GM18867 (cell line): ENCODE results near the gene HOXB5.

ENCODE experiments used
- ATAC-seq: cut with Tn5 transposase; IDR thresholded peaks from one replicate; pipeline ENCODE4 v1.9.1; 2021; ENCODE audit warnings: mild to moderate bottlenecking, moderate library complexity; ENCODE audit not compliant: unreplicated experiment

Gene HOXB5

DNA sequence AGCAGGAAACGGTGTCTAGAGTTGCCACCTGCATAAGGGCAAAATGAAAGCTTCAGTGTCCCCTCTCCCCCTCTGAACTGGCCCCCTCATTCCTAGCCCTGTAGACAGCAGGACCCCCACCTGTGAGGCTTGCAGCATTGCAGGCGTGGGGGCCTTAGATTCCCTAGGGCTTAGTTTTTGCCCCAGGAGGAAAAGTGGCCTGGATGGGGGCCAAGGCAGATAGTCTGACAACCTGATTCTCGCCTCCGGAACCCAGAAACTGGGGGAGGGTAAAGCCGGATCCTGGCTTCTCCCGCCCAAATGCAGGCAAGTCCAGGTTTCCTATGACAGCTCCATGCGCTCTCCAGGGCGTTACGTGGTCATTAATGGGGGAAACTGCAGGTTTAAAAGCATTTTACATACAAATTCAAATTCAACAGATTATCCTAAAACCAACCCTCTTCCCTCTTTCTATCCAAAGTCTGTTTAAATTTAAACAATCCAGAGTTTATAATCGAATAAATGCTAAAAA lies 11.9 kb upstream of the HOXB5 start:
- no peak for ATAC-seq

DNA sequence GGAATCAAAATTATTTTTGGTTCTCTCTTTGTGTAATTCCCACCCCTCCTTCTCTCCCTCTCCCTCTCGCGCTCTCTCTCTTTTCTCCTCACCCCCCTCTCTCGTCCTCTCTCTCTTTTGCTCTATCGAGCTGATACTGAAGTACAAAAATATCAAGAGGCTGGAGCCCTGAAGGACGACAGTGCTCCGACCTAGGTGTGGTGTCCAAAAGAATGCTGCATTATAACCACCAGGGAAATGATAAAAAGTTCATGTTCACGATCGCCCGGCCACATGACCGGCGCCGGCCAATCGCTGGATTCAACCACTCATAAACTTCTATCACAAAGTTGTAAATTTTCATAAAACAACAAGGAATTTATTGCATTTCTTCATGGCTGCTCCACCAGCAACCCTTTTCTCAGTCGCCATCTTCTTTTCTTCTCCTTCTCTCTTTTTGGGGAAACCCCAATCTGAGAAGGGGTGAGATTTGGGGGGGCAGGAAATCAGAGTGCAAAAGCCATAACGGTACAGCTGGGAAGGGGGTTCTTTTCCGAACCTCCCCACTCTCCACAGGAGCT lies 11.3 kb upstream of the HOXB5 start, which contains the start of gene HOXB6:
Gene HOXB6 (minus strand): TSS at position 217 of the 560 bp plus-strand sequence. CDS start 6,836 bp downstream, outside the sequence.
- no peak for ATAC-seq

DNA sequence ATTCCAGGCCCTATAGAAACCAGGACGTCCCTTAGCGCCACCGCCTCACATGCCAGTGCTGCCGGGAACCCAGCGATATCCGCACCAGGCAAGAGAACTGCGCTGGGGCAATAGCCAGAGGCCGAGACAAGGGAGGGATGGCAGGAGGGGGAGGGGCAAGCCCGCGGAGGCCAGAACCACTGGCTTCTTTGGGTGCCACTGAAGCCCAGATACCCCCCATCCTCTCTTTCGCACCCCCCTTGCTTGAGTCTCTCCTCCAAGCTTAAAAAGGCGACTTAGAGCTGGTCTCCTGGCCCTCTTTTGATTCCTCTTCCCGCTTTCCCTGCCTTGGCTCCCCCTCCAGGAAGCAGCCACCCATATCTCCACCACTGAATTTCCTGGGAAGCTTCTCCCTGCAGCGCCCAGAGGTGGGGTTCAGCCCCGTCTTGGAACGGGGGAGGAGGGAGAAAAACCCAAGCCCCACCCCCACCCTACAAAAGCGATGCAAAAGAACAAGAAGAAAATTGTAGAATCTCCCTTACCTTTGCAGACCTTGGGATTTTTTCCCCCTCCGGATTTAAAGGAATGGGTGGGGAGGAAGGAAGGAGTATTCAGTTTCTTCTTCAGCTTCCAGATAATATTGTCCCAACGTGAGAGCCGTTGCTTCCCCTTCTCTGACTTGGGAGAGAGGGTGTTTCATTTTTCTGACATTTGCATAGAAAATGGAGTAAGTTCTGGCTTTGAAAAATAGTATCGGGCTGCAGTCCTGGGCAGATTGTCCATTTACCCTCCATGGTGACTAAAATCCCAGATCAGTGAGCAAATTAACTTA lies 10.6 kb upstream of the HOXB5 start:
- no peak for ATAC-seq

DNA sequence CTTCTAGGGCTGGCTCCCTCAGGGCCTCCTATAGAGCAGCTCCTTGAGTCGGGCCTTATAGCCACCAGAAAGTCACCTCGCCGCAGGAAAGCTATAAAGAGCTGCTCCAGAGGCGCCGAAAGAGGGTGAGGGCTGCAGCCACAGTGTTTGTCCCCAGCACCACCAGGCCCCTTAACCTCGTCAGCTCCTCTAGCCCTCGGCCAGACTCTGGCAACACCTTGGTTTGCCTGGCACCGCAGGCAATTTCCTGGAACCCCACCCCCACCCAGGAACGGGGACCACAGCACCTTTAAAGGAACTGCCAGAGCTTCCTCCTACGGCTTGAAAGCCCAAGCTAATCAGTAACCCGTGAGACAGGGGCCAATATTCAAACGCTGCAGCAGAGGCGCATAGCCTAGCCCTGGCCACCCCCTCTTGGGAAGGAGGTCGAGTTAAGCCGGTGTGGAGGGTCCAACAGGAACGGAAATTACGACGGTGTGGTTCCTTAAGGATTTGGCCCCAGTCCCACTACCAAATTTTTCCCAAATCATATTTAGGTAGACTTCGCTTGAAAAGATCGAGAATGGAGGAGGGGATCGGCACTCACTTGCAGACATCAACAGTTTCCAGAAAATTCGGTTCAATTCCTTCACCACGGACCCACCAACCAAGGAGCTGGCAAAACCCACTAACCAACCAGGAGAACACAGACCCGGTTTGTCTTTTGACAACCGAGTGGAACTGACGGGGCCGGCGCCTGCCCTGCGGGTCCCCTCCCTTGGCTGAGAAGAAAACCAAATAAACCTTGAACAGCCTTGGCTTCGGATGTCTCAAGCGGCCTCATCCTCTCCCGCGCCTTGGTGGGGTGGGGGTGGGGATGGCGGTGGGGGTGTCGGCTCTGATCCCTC lies 8.2 kb upstream of the HOXB5 start:
- no peak for ATAC-seq

DNA sequence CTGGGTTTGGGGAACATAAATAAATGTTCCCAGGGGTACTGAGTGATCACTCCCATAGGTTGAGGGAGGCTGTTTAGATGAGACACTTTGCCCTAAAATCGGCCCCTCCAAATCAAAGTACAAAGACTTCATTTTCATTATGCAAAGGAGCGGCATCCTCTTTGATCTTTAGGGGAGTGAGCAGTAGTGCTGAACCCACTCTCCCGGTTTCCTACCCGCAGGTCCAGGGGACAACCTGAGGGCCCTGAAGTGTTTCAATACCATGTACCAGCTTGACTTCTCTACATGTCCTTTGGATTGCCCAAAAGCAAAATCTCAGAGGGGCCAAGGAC lies 7.6 kb upstream of the HOXB5 start:
- no peak for ATAC-seq

DNA sequence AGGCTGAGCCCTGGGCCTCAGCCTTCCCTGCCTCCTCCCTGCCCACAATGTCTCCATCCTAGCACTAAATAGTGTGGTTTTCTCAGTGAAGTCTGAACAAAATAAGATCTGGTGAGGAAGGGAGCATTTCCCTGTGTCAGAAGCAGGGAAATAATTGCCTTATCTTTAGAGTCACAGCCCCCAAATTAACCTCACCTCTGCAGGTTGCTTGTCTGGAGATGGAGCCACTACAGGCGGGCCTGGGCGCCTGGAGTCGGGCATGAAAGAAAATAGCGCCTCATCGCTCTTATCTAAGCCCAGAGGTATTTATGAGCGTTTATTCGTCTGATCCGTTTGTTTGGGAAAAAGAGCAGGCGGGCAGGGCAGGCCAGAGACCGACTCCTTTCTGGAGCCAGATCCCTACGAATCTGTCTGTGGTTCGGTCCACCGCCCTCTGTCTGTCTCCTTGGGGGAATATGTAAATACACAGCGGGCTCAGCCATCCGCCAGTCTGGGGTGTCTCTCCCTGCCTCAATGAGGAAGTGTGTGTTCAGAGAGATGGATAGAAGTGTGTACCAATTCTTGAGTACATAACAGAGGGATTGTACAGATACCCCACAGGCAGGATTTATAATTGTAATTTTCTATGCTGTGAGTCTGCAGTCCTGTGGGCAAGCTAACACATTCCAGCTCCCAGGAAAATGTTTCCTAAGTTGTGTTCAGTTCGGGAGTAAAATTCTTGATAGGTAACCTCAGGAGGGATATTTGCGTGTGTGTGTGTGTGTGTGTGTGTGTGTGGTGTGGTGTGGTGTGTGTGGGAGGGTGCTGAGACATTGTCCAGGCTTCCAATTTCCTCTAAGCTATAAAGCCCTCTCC lies 6.9 kb upstream of the HOXB5 start:
- ATAC-seq = no peak

DNA sequence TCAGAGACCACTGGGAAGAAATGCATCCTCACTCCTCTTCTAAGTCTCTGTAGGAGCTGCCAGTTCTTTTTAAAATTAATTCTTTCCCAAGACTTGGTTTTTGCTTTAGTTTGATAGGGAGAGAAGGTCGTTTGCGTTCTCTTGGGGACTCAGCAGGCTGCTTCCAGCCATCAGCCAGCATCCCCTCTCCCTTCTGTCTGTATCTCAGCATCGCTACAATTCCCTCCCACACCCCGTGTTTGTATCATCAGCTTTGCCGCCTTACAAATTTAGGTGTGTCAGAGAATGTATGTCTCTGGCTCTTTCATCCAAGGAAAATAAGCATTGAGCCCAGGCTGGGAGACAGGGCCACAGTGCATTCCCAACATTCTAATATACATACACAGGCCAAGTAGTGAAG lies 5.8 kb upstream of the HOXB5 start:
- no peak for ATAC-seq

DNA sequence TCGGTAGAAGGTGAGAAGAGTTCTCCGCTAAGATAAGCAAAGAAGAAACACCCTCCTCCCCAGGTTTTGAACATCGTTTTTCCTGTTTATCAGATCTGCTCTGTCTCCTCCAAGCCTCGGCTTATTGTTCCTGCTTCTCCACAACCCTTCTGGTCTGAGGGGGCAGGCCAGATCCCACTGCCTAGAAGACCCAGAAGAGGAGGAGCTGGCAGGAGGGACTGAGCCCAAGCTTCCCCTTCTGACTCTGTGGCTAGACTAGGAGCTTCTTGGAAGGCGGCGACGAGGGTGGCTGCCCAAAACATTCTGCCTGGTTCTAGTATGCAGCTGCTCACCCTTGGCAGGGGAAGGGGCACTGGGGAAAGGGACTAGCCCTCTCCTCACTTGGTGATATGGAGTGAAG lies 5.2 kb upstream of the HOXB5 start:
- no peak for ATAC-seq

DNA sequence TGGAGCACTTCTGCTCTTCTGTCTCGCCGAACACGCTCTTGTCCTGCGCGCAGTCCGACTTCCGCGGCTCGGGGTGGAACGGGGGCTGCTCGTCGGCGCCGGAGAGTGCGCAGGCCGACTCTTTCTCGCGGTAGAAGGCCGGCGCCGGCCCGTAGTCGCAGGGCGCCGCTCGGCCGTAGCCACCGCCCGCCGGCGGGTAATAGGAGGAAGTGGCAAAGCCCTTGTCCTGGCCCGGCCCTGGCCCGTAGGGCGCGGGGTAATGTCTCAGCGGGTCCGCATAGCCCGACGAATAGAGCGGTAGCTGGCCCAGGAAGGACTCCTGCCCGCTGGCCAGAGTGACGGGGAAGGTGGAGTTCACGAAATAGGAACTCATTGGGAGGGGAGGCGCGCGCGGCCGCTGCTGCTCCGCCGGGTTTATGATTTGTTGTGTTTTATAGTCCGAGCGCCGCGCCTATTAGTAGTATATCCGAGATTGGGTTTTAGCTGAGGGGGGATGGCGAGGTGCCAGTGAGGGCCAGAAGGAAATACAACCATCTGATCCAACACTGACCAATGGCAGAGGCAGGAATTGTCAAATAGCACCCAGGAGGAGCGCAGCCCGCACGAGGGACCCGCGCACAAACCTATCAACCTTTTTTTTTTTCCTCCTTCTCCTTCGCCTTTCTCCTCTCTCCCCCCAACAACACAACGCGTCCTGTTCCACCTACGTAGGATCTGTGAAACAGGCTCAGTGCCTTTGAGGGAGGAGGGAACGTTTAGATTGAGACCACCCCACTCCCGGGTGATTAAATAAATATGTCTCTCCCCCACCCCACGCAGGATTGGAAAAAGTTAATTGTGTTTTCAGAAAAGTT lies 4.4 kb upstream of the HOXB5 start:
- ATAC-seq = no peak

DNA sequence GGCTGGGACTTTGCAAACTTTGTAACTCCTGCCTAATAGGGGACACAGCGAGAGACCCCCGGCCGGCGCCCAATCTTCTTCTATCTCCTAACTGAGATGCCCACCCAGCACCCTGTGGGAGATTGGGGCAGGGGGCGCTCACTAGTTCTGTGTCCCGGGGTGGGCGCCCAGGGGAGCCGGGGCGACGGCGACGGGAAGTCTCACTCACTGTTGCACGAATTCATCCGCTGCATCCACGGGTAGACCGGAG lies 3.9 kb upstream of the HOXB5 start:
- no peak for ATAC-seq

DNA sequence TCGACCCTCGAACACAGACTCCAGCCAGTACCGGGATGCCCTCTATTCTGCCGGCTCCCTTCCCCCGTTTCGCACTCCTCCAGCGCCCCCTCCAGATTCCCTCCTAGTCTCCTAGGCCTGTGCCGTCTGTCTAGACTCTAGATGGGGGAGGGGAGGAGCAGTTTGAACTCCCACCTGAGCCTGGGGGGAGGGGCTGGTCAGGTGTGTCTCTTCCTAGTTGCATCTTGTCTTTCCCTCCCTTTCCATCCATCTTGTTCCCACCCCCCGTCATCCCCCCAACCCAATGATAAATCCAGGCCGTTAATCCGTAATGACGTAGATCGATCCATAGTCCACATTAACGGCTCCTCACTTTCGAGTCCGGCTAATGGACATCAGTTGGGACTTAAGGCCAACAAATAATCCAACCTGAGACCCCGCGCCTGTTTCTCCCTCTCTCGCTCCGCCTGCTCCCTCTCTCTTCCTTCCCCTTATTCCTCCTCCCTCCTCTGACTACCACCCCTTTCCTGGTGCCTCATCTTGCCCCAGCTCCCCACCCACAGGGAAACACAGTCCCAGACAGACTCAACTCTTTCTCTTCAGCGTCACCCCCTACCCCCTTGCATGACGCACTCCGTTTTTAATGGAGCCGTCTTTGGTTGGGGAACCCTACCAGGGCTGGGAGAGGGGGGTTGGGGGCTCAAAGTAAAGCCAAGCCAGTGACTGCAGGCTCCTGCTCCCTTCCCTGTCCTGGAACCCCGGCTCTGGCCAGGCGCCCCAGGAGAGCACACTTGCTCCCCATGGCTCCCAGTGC lies 3.4 kb upstream of the HOXB5 start:
- no peak for ATAC-seq

DNA sequence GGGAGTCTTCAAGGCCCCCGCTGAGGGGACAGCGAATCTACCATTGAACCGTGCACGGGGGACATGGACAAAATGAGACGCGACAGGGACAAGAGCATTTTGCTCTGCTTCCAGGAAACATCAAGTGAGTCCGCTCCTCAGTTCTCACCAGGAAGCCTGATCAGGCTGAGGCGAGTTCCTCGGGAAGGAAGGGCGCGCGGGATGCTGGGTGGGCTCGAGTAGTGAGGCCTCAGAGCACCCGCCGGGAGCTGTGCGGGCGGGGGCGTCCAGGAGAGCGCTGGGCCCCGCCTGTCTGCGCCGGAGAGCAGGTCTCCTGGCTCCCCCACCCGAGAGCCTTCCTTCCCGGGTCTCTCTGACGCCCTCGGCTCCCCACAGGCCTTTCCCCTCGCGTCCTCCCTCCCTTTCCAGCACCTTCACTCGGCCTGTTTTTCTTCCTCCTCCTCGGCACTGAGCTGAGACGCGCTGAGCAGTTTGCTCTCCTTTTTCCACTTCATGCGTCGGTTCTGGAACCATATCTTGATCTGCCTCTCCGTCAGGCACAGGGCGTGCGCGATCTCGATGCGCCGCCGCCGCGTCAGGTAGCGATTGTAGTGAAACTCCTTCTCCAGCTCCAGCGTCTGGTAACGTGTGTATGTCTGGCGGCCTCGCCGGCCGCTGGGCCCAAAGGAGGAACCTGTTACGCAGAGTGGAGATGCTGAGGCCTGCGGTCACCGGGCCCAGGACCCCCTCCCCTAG lies 2.6 kb upstream of the HOXB5 start:
- no peak for ATAC-seq

DNA sequence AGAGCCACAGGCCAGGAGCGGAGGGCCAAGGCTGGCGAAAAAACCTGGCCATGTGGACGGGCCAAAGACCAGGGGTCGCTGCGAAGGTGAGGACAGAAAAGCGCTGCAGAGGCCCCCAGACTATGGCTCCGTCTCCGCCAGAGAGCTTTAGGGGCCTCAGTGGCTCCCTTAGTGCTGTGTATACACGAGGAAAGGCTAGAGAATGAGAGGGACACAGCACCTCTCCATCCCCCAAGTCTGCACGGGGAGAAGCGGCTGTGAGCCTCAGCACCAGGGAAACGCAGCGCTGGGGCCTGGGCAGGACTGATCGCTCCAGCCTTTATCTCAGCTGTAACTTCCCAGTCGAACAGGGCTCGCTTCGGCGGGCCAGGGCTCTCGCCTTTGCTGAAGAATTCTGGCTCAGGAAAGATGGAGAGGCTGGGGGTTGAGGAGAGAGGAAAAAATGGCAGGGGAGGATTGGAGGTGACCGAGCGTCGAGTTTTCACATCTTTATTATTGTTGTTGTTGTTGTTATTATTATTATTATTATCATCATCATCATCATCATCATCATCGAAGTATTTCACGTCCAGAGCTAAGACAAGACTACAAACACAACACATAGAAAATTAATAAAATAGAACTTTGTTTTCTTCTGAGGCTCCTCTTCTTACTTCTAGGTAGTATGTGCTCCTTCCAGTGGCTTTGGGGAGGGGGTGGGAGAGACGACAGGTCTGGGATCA lies 1.9 kb upstream of the HOXB5 start:
- no peak for ATAC-seq

DNA sequence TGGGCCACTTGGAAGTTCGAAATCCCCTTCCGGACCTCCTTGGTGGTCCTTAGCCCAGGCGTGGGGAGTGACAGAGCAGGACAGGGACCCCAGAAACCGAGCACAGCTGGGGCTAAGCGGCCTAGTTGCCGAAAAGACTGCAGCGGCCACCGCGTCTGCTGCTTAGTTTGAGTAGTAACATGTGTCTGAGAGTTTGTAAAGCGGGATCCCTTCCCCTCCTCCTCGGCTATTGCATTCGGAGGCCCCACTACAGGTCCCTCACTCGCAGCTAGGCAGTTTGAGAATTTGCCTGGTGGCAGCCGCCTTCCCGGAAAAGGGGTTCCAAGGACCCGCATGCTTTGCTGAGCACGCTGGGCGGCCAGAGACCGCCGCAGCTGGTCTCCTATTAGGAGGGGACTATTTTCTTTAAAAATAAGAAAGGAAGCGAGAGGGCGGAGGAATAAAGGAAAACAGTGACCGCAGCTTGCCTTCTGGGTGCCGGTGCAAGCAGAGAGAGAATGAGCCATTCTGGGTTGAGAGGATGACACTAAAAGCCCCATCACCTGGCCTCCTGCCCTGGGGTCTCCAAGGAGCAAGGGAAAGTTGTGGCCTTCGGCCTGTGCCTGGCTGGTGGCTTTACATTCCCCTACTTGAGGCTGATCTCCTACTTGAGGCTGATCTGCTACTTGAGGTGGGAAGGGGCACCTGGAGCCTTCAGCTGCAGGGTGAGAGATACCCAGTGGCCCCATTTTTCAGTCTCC lies 1.1 kb upstream of the HOXB5 start:
- no peak for ATAC-seq

DNA sequence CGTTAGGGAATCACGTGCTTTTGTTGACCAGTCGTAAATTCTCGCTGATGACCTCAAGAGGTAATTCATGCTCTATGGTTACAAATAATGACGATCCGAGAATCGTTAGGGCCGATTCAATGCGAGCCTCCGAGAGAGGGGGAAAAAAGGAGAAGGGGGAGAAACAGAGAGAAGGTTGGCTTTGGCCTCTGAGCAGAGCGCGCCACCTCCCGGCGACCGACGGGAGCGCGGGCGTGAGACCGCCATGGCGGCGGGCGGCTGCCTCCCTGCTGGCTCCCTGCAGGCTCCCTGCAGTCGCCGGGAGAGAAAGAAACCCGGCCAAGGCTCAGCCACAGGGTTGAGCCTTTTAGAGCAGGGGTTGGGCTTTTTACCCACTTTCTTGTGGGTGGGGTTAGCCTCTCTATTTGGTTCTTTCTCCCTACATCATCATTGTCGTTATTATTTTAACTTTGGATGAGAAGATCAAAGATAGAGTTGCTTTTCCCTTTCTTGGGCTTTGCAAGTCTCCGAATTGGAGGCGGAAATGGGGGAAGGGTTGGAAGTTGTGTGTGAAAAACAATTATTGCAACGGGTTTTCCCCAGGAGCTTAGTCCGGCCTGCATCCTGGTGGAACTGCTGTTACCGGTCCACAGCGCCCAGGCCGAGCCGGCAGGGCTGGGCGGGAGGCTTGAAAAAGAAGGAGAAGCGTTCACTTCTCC lies 410 bp upstream of the HOXB5 start:
- no peak for ATAC-seq

DNA sequence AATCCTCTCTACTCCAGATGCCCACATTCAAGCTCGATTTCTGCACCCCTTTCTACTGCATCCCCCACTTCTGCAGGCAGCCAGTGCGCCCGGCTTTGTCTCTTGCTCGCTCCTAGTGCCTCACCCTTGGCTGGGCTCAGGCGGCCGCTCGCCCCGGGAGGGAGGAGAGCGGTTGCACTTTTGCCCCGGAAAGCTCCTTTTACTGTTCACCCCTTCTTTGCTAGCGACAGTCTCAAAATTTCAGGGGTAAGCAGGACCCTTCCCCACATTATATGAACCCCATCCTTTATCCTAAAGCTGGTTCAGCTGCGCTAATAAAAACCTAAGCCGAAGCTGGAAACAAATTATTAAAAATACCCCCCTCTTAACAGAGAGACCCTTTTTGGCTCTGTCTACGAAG lies 1.0 kb downstream of the HOXB5 start:
- no peak for ATAC-seq

DNA sequence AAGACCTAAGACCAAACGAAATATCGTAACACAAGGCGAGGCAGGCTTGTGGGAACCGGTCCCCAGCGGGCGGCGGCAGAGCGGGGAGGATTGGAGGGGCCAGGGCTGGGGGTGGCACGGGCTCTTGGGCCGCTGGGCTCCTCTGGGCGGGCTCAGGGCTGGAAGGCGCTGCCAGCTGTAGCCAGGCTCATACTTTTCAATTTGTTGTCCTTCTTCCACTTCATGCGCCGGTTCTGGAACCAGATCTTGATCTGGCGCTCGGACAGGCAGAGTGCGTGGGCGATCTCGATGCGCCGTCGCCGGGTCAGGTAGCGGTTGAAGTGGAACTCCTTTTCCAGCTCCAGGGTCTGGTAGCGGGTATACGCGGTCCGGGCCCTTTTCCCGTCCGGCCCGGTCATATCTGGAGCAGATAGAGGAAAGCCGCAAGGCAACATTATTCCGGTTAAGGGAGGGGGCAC lies 1.5 kb downstream of the HOXB5 start:
- ATAC-seq = no peak
